ENCODE measurements around the gene SUPT4H1. TPM values are rescaled to one million over a fixed set of nuclear protein-coding genes. Genes with fewer than 3 reads are reported as not detected.

SUPT4H1 gene
- total RNA-seq, 1 experiment from 2014 or later: 109 TPM

- Mint-ChIP-seq H3K36me3 (ENCODE audit: insufficient read depth in 1 of 3, low read depth in 3 of 3) (peaks cover 0 to 13% (median 2%) of the 10 kb centered on the region in 3 experiments; a peak in 5 of 7 replicates), H3K4me1 (peaks cover 15 to 20% of the 10 kb centered on the region in 2 experiments), H3K27ac (no peak overlapping the region), H3K9me3 (no peaks in the 10 kb centered on the region), H3K4me3 (no peak overlapping the region), H3K27me3 (ENCODE audit: low read depth) (peaks cover 40% of the 10 kb centered on the region)
- no peak overlapping the region for H2AK5ac ChIP-seq (ENCODE audit: insufficient read length, low read length)
- no peaks in the 10 kb centered on the region; the same call in 1 of the 2 replicates for H3K4me1 ChIP-seq (ENCODE audit: insufficient read depth, low read length)
- no peaks in the 10 kb centered on the region for H4K20me1 ChIP-seq (ENCODE audit: control insufficient read depth, insufficient read depth, insufficient read length)
- no peaks in the 10 kb centered on the region for H3K79me1 ChIP-seq (ENCODE audit: insufficient read depth, low read depth, low read length, poor library complexity, severe bottlenecking)
- no peak overlapping the region for H3T11ph ChIP-seq (ENCODE audit: low read length)
- H2BK20ac ChIP-seq (ENCODE audit: low read depth, low read length, poor library complexity, severe bottlenecking): no peak overlapping the region
- TF ChIP-seq CTCF (conservative IDR thresholded peaks at IDR 0.05): no peak
- no peak overlapping the region for H3K4ac ChIP-seq (ENCODE audit: low read depth, low read length)
- H2BK120ac ChIP-seq (ENCODE audit: low read depth, low read length, poor library complexity, severe bottlenecking): no peak overlapping the region
- peaks cover 15% of the 10 kb centered on the region for H3K23me2 ChIP-seq (ENCODE audit: insufficient read length, low read depth, low read length, poor library complexity, severe bottlenecking)
- H3K56ac ChIP-seq (ENCODE audit: insufficient read length, low read depth, low read length): no peak overlapping the region
- H4K91ac ChIP-seq (ENCODE audit: insufficient read length, low read depth, low read length): no peak overlapping the region
- no peak overlapping the region for H3K4me2 ChIP-seq (ENCODE audit: insufficient read depth, insufficient read length, low read length)
- no peak overlapping the region for H4K5ac ChIP-seq (ENCODE audit: insufficient read length, low read depth, low read length)
- H2BK15ac ChIP-seq (ENCODE audit: low read depth, low read length): no peak overlapping the region
- H2BK5ac ChIP-seq (ENCODE audit: insufficient read length, low read length): no peak overlapping the region
- H4K8ac ChIP-seq (replicated peaks; ENCODE audit: insufficient read length, low read depth, low read length): no peak overlapping the region
- no peaks in the 10 kb centered on the region; the same call in 1 of the 2 replicates for H3K27me3 ChIP-seq (ENCODE audit: insufficient read depth, low read length)
- H2AFZ ChIP-seq (ENCODE audit: low read length): no peak overlapping the region
- no CpG with 5 or more reads among the region's 9 CpGs for WGBS (ENCODE audit: extremely low coverage, insufficient read length, low lambda C conversion rate)
- no peak overlapping the region for H2BK12ac ChIP-seq (ENCODE audit: insufficient read length, low read depth, low read length)
- no peak overlapping the region for H3K23ac ChIP-seq (ENCODE audit: insufficient read length, low read depth, low read length)
- no peak for DNase-seq
- H3K79me2 ChIP-seq (ENCODE audit: insufficient read depth, low read length): no peaks in the 10 kb centered on the region
- no peak overlapping the region for H3K14ac ChIP-seq (ENCODE audit: insufficient read depth, low read length)
- H3K18ac ChIP-seq (ENCODE audit: insufficient read length, low read depth, low read length): no peak overlapping the region
- H3K27ac ChIP-seq (ENCODE audit: insufficient read length, low read depth, low read length): no peak overlapping the region
- H3K9me3 ChIP-seq (ENCODE audit: control insufficient read depth, low read depth, low read length): no peaks in the 10 kb centered on the region
- H3K9ac ChIP-seq (ENCODE audit: extremely low read depth, insufficient read length, low read length): no peak overlapping the region
These were observed 31.3 kb downstream of the SUPT4H1 start for GRCh38 chr17:58320570-58321323.

Data from H9 (cell line).